ENCODE results near the gene SLC9A8.

GRCh38 chr20:49907405-49908257 is 95.0 kb downstream of the SLC9A8 start:
- TF ChIP-seq EZH2 (IDR thresholded peaks at IDR 0.05; ENCODE audit: insufficient read depth, poor library complexity, severe bottlenecking) (no peak), EZH2phosphoT487 (IDR thresholded peaks at IDR 0.05; ENCODE audit: insufficient read depth, low read depth) (no peak)
